HepG2 (cell line): Measurements from ENCODE around the gene PGA4. TPM values are rescaled to one million over a fixed set of nuclear protein-coding genes. Genes with fewer than 3 reads are reported as not detected.
"Not testable (repeated sequence)": the region's sequence is repeated elsewhere in the genome, so short reads cannot be mapped to it uniquely, and the experiment has no call there.

Experiments used
- ATAC-seq: fragments of 200-7000 bp; cut with Tn5 transposase; 3 replicates; pipeline ENCODE4 v1.9.1; 2020; ENCODE audit warnings: mild to moderate bottlenecking, moderate library complexity
- BruUV-seq: library from RNA; stranded (reverse); fragments of 400-500 nt; replicated peaks from 2 replicates; lab custom pipeline; 2021; lab: Mats Ljungman, UMichigan
- CTCF ChIA-PET: fragments of 300-600 bp; formaldehyde crosslinking; extraction: SDS; loops from one replicate; lab custom pipeline; 2021; ENCODE audit warnings: low total read pairs, inconsistent platforms, low intra/inter-chr PET ratio; lab: Yijun Ruan, JAX
- POLR2A ChIA-PET: fragments of 350-600 bp; sonication (Branson Sonifier 250); formaldehyde crosslinking; loops from one replicate; lab custom pipeline; 2020; ENCODE audit warnings: antibody characterized with exemption, inconsistent platforms; lab: Yijun Ruan, JAX
- DNase-seq: peaks from one replicate; pipeline ENCODE4 v3.0.0-alpha.2; 2015; ENCODE audit warnings: low spot score
- FAIRE-seq: peaks from 3 replicates; lab custom pipeline; 2011; peaks lifted over from hg19 to GRCh38; lab: Jason Lieb, UNC
- H2AFZ ChIP-seq: one replicate; pipeline ENCODE4 v1.6.1; 2011; ENCODE audit warnings: low read length, inconsistent platforms
- H3K27ac ChIP-seq: fragments of 300-600 bp; 3 replicates; pipeline ENCODE4 v1.8.0; 2011; ENCODE audit warnings: mixed run types, mild to moderate bottlenecking, mixed read lengths, low read length, inconsistent platforms; ENCODE audit not compliant: insufficient read depth; ENCODE audit errors: extremely low read length
- H3K27me3 ChIP-seq, 2 experiments: fragments of 200-600 bp in 1 of 2; 2 replicates in 1 of 2; 3 replicates in 1 of 2; pipeline versions ENCODE4 v1.6.0 to v1.8.0; 2011; ENCODE audit warnings: low read length in 2 of 2, mild to moderate bottlenecking in 2 of 2, moderate library complexity in 2 of 2, inconsistent platforms in 1 of 2; ENCODE audit not compliant: insufficient read depth in 2 of 2, control insufficient read depth in 1 of 2
- H3K36me3 ChIP-seq, 2 experiments: fragments of 200-600 bp in 1 of 2; replicated peaks in 1 of 2; 2 replicates in 1 of 2; 3 replicates in 1 of 2; pipeline versions ENCODE4 v1.5.1 to v1.8.0; 2011; ENCODE audit warnings: low read length in 2 of 2, inconsistent platforms in 1 of 2; ENCODE audit not compliant: insufficient read depth in 2 of 2, control insufficient read depth in 1 of 2
- H3K4me1 ChIP-seq: 2 replicates; pipeline ENCODE4 v1.5.1; 2012; ENCODE audit warnings: low read length, inconsistent platforms; ENCODE audit not compliant: insufficient read depth
- H3K4me2 ChIP-seq: 2 replicates; pipeline ENCODE4 v1.6.0; 2011; ENCODE audit warnings: low read depth, low read length, inconsistent platforms
- H3K4me3 ChIP-seq, 3 experiments: fragments of 200-600 bp in 1 of 3; sonication (generic), shearing (Covaris generic) in 1 of 3; replicated peaks in 1 of 3; 2 replicates each; pipeline ENCODE4 v1.5.1; 2011 to 2016; ENCODE audit warnings: low read length in 3 of 3, inconsistent platforms in 2 of 3, low read depth in 2 of 3, mild to moderate bottlenecking in 2 of 3, control low read depth in 1 of 3, mixed read lengths in 1 of 3; ENCODE audit not compliant: insufficient read depth in 1 of 3
- H3K79me2 ChIP-seq: one replicate; pipeline ENCODE4 v1.6.1; 2011; ENCODE audit warnings: low read length, inconsistent platforms; ENCODE audit not compliant: insufficient read depth
- H3K9ac ChIP-seq: 2 replicates; pipeline ENCODE4 v1.6.0; 2011; ENCODE audit warnings: mild to moderate bottlenecking, low read depth, low read length, inconsistent platforms; ENCODE audit not compliant: insufficient read depth
- H3K9me3 ChIP-seq: 2 replicates; pipeline ENCODE4 v1.5.1; 2012; ENCODE audit warnings: mild to moderate bottlenecking, low read length
- H4K20me1 ChIP-seq: 2 replicates; pipeline ENCODE4 v1.6.0; 2011; ENCODE audit warnings: inconsistent platforms, mild to moderate bottlenecking, low read length, moderate library complexity; ENCODE audit not compliant: insufficient read depth
- WGBS: methylation state at CpG from one replicate; pipeline ENCODE4 v1.1.6; 2017; ENCODE audit warnings: low lambda C conversion rate; 5-methylcytosine and 5-hydroxymethylcytosine counted together
- in situ Hi-C: cut with HindIII; loops from 2 replicates; pipeline ENCODE4 v1.10.0; 2017; ENCODE audit warnings: low pct_unique_long_range_greater_than_20kb; ENCODE audit not compliant: extremely low pct_ligation_motif_present
- intact Hi-C: fragments of 100-400 bp; cut with micrococcal nuclease; formaldehyde crosslinking; loops from one replicate; pipeline ENCODE4 v1.10.0; 2022; ENCODE audit not compliant: unreplicated experiment
- polyA plus RNA-seq, 8 experiments: library from polyadenylated mRNA; depleted of rRNA in 3 of 8; stranded (reverse) in 7 of 8; unstranded in 1 of 8; fragments of >200 nt; fragmentation: Illumina TruSeq in 4 of 8; extraction: Trizol in 4 of 8; gene quantifications; 2 replicates each; pipeline versions ENCODE4 v1.2.1 to v1.2.3, GENCODE V29; 2011 to 2016; ENCODE audit warnings: low read depth in 4 of 8, missing spikeins in 1 of 8, mixed read lengths in 1 of 8; ENCODE audit not compliant: insufficient read depth in 1 of 8
- total RNA-seq, 5 experiments: library from RNA; depleted of rRNA; stranded (reverse); fragments of >200 nt; fragmentation: Illumina TruSeq; extraction: Trizol; gene quantifications; 2 replicates each; pipeline ENCODE4 v1.2.3, GENCODE V29; 2016; ENCODE audit warnings: low read depth in 1 of 5

The PGA4 gene
- total and polyA plus RNA-seq, 2 of the 13 experiments (the other 11 are each of a cell fraction or from before 2014, with no cell fraction given), result not detected

DNA sequence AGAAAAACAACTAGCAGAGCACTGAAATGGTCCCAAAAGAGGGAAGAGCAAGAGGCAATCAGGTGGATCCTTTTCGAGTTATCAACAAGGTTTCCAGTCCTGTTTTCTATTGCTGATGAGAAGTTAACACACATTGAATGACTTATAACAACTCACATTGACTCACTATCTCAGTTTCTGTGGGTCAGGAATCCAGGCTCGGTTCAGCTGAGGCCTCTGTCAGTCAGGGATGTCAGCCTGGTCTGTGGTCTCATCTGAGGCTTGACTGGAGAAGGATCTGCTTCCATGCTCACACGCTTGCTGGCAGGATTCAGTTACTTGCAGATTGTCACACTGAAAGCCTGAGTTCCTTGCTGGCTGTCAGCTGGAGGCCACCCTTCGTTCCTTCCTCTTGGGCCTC, 3.8 kb upstream of the PGA4 start:
- WGBS, result no CpG with 5 or more reads among the region's 4 CpGs
- H3K27me3 ChIP-seq, H3K4me2 ChIP-seq, H2AFZ ChIP-seq, in situ Hi-C loops, CTCF ChIA-PET, H3K9me3 ChIP-seq, H3K4me1 ChIP-seq, H3K27ac ChIP-seq, DNase-seq, ATAC-seq, BruUV-seq, H3K36me3 ChIP-seq, POLR2A ChIA-PET, H3K79me2 ChIP-seq, intact Hi-C loops, H4K20me1 ChIP-seq, H3K9ac ChIP-seq, FAIRE-seq, H3K4me3 ChIP-seq: not testable (repeated sequence)

DNA sequence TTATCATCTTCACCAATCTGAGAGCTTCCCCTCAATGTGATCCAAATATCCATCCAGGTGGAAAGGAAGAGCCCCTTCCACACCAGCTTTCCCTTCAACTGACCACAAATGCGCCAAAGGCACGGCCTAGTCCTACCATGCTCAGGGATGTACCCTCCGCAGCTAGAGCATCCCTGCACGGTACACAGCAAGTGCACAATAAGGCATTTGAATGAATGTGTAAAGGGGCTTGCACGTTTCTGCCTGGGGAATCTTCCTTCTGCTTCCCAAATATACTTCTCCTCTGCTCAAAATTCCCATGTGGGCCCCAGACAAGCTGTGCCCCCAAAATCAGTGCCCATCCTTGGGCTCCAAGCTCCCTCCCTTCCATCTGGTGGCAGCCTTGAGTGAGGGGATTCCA, 3.1 kb upstream of the PGA4 start:
- H3K27ac ChIP-seq, intact Hi-C loops, H3K4me1 ChIP-seq, H3K27me3 ChIP-seq, in situ Hi-C loops, H4K20me1 ChIP-seq, H3K36me3 ChIP-seq, BruUV-seq, H3K9ac ChIP-seq, H3K9me3 ChIP-seq, CTCF ChIA-PET, H3K79me2 ChIP-seq, H3K4me3 ChIP-seq, POLR2A ChIA-PET, ATAC-seq, FAIRE-seq, H2AFZ ChIP-seq, DNase-seq, H3K4me2 ChIP-seq: not testable (repeated sequence)
- WGBS, result 5% methylated on average over 5 of the region's 5 CpGs

DNA sequence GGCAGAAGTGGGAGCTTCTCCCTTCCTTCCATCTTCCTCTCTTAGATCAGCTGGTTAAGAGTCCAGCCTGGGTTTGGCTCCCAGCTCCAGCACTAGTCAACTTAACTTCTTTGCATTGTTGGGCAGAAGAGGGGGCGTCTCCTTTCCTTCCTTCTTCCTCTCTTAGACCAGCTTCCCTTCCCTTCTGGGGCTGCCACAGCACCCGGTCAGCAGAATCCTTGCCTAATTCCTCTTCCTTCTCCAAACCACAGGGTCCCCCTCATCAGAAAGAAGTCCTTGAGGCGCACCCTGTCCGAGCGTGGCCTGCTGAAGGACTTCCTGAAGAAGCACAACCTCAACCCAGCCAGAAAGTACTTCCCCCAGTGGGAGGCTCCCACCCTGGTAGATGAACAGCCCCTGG, 545 bp downstream of the PGA4 start:
- H3K27me3 ChIP-seq, H2AFZ ChIP-seq, intact Hi-C loops, H3K9ac ChIP-seq, H3K9me3 ChIP-seq, in situ Hi-C loops, FAIRE-seq, DNase-seq, ATAC-seq, CTCF ChIA-PET, H3K27ac ChIP-seq, H3K79me2 ChIP-seq, H3K4me1 ChIP-seq, H4K20me1 ChIP-seq, POLR2A ChIA-PET, H3K36me3 ChIP-seq, BruUV-seq, H3K4me3 ChIP-seq, H3K4me2 ChIP-seq: not testable (repeated sequence)
- WGBS, result no CpG with 5 or more reads among the region's 5 CpGs

DNA sequence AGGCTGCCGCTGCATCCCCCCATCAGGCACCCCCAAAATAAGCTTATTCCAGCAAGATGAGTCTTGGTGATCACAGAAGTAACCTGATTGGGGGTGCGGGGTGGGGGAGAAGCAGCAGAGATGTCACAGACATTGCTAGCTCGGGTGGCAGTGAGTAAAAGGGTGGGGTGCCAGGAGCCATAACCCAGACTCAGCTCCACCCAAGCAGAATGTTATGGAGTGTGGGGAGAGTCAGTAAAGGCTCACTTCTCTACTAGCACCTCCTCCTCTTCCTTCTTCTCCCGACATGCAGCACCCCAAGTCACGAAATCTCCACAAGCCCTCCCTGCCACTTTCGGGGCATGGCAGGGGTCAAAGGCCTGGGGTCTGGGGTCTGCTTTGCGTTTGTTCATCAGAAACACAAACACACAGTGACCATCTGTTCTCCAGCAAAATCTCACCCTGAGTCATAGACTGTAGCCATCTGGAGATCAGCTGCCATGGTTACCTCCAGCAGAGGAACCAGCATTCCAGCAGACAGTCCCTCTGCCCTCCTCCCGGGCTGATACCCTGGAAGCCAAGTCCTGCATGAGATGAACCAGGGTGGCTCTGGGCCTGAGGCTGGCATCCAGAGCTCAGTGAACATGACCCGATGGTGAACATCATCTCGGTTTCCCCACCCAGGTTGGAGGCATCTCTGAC, 4.5 kb downstream of the PGA4 start:
- intact Hi-C loops, H3K27me3 ChIP-seq, H3K4me1 ChIP-seq, POLR2A ChIA-PET, H3K9ac ChIP-seq, H3K4me2 ChIP-seq, H3K27ac ChIP-seq, H3K4me3 ChIP-seq, CTCF ChIA-PET, DNase-seq, H3K9me3 ChIP-seq, H2AFZ ChIP-seq, BruUV-seq, in situ Hi-C loops, H4K20me1 ChIP-seq, H3K36me3 ChIP-seq, H3K79me2 ChIP-seq, FAIRE-seq: not testable (repeated sequence)
- ATAC-seq, result peak; percentile 23; the same call in 1 of the 3 replicates
- whole genome bisulfite sequencing, result no CpG with 5 or more reads among the region's 10 CpGs
